HUDEP-2 (cell line): ENCODE measurements around the gene UMPS.

Source experiments
- DNase-seq, 76 experiments: peaks; one replicate each; lab custom pipeline; 2025; ENCODE audit not compliant: unreplicated experiment in 76 of 76; lab: John Stamatoyannopoulos, UW

Gene UMPS

DNA sequence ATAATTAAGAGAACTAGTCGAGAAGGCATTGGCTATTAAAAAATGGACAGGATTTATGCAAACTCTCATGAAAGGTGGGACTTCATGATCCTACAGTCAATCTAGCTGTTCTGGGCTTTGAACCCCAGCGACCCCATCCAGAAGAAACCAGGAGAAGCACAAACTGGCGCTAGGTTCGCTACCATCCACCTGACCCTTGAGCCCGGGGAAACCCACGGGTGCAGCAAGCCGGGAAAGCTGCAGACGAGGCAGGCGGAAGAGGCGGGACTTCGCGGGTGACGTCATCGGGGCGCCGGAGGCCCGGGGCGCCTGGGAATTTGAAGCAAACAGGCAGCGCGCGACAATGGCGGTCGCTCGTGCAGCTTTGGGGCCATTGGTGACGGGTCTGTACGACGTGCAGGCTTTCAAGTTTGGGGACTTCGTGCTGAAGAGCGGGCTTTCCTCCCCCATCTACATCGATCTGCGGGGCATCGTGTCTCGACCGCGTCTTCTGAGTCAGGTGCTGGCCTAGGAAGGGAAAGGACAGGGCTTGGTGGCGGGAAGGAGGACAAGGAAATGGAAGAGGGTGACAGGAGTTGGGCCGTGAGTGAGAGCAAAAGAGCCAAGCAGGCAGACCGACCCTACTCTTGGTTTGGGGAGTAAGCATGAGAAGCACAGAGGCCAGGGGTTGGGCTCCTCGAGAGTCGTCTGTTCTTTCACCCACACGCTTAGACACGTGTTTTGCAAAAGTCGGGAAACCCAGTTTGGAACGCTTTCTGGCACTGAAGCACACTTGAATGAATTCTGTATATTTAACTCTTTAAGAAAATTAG is at the start of gene UMPS:
Gene UMPS, plus strand, starts transcription at position 324 of the 812 bp plus-strand sequence. Its CDS starts 20 bp downstream, at position 344.
- peak in 75 of 76 experiments; percentile 24 to 89 (median 78) for DNase-seq

DNA sequence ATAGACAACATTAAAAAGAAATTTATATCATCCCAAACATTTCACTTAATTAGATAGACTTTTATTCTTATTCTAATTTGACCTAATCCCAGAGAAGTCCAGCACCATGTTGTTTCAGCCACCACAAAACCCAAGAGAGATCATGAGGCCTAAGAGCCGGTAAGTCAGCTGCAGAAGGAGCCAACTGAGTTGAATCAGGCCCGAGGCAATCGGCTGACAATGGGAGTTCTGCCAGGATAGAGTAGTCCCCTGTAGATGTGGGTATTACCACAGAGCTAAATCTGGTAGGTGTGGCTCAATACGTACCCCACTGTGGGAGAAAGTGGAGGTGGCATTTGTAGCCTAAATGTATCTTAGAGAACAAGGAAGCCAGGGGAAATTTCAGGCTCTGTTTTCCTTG is 49.7 kb upstream of the UMPS start:
- no peak for DNase-seq

DNA sequence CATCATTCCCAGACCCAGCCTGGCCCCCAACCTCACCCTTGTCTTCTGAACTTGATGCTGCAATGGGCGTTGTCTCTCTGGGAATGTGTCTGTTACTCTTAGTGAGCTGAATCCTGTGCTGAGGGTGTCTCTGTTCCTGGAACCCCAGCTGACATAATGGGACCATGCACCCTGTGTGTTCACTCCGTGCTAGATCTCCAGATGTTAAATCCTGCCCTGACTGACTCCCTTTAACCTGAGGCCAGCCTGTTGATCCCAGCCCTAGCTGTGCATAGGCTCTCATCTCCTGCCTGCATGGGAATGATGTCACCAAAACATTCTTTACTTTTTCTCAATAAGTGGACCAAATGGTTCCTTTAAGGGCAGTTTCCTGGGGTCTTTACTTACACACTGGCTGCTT is 48.0 kb upstream of the UMPS start:
- DNase-seq: no peak

DNA sequence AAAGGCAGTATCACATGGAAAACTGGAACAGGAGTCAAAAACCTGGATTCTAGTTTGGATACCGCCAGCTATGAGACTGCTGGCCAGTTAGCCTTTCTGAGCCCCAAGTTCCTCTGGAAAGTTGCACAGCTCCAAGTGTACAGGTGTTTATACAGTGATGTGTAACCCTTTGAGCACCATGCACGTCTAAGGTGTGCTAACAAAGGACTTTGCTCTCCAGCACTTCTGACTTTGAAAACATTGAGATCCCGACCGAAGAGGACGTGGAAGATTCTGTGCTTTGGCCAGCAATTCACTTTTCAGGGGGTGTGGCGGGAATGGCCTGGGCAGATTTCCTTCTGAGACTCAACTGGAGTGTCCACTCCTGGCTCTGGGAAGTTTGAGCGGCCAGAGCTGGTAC is 45.8 kb upstream of the UMPS start:
- no peak for DNase-seq

DNA sequence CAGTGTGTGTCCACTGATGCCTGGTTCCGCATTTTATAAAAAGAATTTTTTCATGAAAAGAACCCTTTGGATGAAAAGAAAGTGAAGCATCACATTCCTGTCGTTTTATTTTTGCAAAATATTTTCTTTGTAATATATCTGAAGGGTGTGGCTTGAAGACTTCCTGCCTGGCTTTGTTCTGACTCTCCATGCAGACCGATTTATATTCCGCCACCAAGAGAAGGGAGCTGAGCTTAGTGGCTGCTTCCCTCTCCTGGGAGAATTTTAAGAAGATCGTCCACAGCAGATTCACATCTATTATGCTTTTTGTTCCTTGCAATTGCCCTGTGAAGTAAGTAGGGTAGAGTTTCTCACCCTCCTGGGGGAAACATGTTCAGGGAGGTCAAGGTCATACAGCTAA is 45.2 kb upstream of the UMPS start:
- DNase-seq: no peak

DNA sequence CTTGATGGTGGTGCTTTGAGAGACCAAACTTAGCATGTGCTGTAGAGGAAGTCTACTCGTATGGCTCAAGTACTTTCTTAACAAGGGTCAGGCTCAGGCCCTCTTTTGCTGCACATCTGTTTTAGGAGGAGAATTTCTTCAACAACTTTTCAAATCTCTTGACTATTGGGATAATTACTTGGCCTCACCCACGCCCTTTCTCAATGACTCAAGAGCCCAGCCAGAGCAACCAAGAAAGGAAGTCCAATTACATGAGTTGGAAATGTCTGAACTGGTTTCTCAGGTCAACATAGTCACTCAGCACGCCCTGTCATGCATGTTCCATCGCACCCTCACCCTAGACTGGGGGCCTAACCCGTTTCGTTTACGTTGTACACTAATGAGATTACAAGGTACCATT is 44.8 kb upstream of the UMPS start:
- no peak for DNase-seq

DNA sequence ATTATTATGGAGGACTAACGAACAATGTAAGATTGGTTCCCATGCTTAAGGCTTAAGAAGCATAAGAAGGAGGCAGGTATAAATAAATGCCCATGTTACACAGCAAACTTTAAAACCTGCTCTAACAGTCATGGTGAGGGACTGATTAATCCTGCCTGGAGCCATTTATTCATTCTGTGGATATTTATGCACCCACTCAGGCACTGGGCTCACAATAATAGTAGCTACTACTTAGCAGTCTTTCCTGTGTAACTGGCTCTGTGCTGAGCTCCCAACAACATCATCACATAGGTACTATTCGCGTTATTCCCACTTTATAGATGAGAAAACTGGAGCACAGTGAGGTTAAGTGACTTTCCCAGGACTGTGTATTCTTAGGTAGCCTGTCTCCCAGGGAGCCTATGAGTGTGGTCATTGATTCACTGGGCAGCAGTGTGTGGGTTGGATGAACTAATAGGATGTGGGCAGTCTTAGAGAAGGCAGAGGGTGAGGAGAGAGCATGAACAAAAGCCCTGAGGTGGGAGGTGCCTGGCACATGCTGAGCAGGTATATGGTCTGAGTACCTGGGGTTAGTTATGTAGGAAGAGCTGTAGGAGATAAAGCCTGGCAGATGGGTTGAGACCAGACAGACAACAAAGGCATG is 44.1 kb upstream of the UMPS start:
- no peak for DNase-seq

DNA sequence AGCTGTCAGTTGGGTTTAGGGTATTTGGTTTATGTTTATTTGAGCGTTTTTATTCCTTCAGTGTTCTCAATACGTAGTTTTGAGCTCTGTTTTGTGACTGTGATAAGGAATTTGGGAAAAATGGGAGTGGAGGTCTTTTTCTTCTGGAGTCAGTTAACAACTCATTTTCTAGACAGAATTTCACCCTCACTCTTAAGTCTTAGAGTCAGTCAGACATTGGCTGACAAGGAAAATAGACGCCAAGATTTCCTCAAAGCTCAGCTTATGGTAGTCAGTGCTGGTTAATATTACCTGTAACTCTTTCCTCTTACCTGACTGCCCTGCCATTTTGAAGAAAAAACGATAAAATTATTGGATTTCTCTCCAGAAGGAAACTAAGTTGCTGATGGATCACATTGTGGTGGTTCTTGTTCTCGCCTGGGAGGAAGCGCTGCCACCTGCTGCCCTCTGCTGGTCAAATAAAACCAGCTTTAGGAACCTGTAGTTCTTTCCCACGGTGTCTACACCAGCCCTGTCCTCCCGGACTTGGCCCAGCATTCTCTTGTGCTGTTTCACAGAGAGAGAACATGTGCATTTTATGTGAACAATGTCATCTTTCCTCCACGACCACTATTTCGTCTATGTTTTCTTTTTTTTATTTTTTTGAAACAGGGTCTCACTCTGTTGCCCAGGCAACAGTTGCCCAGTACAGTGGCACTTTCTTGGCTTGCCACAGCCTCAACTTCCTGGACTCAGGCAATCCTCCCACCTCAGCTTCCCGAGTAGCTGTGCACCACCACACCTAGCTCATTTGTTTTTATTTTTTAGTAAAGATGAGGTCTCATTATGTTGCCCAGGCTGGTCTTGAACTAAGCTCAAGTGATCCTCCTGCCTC is 41.4 kb upstream of the UMPS start:
- peak in 61 of 76 experiments; percentile 5 to 76 (median 41) for DNase-seq

DNA sequence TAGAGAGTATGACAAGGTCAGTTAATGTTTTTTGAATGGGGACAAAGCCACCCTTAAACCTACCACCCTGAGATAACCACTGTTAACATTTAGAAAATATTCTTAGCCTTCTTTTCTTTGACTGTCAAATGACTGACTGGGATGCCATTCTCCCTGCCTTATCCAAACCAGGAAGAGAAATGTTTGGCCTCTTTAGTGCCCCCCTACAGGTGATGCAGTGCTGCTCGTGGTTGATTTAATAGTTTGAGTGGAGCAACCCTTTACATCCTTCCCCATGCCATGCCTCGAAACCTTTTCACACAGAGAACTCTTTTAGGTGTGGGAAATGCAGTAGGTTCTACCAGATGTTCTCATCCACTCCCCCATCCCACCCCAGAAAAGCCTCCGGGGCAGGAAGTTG is 38.7 kb upstream of the UMPS start:
- no peak for DNase-seq

DNA sequence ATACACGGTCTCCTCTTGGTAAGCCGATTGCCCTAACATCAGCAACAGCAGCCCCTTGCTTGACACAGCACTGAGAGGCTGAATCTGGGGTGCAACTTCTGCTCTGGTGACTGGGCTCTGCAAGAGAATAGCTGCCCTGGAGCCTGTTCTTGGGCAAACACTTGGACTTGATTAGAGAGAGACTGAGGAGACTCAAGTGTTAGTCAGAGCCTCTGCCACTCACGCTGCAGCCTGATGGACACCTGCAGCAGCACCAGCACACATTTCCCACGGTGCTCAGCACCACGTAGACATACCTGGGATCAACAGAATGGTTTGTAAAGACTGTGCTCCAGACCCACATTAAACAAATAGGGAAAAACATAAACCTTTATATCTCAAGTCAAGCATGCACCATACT is 35.8 kb upstream of the UMPS start:
- no peak for DNase-seq

DNA sequence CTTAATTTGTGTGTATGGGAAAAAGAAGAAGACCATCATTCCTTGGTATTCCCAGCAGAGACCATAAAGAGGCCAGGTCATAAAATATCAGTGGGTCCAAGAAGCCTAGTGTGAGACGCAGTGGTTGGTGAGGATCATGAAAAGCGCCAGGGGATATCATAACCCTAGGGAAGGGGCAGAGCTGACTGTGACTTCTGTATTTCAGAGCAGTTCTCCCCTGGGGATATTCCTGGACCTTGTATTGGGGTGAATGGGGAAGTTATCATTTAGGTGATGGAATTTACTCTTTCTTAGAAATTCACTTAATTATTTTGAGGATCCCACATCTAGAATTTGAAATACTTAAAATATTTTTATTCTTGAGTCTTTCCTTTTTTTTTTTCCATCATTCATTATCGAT is 34.9 kb upstream of the UMPS start:
- DNase-seq: no peak

DNA sequence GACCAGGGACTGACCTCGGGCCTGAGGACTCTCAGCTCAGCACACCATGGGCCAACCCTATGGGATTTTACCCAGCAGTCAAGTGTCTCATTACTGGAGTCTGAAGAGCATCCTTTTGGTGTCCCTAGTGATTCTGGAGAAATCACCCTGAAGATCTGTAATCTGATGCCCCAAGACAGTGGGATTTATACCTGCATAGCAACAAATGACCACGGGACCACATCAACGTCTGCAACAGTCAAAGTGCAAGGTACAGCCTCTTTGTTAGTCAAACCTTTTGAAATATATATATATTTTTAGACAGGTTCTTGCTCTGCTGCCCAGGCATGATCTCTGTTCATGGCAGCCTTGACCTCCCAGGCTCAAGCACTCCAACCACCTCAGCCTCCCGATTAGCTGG is 34.2 kb upstream of the UMPS start:
- DNase-seq: no peak

DNA sequence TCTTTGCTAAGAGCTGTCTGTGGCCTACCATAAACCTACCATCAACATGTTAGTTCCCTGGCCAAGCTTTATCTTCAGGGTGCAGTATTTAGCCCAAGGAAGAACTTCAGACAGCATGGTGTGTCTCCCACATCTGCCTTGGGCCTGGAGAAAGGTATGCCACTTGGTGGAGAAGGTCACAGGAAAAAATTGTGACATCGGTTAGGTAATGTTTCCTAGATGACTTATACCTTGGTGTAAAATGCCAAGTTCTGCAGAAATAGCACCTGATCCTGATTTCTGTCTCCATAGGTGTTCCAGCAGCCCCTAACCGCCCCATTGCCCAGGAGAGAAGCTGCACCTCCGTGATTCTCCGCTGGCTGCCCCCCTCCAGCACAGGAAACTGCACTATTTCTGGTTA is 33.0 kb upstream of the UMPS start:
- DNase-seq: no peak

DNA sequence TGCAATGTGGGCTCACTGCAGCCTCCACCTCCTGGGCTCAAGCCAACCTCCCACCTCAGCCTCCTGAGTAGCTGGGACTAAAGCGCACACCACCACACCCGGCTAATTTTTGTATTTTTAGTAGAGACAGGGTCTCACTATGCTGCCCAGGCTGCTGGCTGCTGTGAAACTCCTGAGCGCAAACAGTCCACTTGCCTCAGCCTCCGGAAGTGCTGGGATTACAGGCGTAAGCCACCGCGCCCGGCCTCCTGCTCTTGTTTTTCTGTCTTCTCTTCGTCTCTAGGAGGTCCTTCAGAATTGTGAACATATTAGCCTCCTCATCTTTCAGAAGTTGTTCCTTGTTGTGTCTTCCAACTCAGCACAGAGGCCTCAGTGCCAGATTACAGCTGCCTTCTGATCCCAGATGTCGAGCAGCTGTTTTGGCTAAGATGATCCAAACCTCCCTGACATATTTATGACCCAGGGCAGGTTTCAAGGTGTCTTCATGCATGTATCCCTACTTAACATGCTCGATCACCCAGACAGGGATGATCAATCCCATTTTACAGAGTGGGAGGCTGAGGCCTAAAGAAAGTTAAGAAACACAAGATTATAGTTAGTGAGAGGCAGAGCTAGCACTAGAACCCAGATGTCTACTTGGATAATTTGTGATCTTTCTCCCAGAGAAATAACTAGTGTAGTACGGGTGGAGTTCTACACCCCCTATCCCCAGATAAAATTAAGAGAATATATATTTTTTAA is 32.1 kb upstream of the UMPS start:
- DNase-seq: no peak

DNA sequence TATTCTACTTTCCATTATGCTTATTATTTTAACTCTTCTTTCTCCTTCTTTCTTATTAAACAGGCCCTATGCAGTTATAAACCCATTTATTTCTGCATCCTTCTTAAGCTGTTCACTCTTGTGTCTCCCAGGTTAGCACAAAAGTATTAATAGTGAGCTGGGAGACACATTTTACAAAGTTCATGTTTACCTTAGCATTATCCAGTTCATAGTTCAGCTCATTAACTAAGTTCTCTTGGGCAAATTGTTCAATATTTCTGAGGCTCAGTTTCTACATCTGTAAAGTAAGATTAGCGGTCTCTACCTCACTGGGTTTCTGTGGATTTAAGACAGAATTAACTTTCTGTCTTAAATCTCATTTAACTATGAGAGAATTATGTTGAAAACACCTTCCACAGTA is 31.2 kb upstream of the UMPS start:
- DNase-seq: no peak

DNA sequence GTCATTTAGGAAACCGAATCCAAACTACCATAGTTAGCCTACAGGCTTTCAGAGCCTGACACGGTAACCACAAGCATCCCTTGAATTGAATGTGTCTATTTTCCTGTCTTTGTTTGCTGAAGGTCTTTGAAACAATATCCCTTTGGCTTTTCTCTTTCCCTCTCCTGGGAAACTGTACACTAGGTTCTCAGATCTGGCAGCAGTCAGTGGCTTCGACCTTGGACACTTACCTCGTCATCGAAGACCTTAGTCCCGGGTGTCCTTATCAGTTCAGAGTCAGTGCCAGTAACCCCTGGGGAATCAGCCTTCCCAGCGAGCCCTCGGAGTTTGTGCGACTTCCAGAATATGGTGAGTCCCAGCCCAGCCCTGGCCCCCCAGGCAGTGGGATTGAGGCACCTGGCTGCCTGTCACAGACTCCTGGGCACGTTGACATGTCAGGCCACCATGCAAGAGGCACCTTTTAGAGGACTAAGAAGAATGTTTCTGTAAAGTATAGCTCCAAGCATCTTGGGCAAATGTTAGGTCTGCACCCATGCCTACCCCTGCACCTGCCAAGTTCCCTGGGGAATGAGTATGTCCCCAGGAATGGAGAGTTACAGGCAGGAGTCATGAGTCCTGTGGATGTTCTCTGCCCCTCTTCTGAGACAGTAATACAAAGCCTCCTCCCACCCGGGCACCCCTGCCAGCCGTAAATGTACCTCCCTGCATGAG is 30.4 kb upstream of the UMPS start:
- no peak for DNase-seq

DNA sequence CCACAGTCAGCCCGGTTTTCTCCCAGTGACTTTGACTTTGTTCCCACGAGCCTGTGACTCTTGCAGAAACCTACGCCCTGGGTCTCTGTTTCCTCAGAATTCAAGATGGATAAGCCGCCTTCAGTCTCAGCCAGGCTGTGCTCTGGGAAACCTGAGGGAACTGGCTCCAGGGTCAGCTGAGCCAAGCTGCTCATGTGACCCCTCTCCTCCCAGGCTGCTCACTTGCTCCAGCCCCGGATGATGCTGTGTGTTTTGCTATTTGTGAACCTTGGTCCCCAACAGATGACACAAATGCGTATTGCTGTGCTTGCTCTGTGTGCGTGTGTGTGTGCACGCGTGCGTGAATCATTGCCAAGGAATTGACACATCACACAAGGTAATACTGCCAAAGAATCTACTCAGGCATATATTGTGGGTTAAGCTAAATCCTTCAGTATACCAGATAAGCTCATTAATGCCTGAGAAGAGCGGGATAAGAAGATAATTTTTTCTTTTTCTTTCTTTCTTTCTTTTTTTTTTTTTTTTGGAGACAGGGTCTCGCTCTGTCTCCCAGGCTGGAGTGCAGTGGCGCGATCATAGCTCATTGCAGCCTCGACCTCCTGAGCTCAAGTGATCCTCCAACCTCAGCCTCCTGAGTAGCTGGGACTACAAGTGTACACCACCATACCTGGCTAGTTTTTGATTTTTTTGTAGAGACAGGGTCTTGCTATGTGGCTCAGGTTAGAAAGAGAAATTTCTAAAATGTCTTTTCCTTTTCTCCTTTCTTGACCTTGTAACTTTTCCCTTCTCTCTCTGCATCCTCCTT is 29.2 kb upstream of the UMPS start:
- DNase-seq: no peak

DNA sequence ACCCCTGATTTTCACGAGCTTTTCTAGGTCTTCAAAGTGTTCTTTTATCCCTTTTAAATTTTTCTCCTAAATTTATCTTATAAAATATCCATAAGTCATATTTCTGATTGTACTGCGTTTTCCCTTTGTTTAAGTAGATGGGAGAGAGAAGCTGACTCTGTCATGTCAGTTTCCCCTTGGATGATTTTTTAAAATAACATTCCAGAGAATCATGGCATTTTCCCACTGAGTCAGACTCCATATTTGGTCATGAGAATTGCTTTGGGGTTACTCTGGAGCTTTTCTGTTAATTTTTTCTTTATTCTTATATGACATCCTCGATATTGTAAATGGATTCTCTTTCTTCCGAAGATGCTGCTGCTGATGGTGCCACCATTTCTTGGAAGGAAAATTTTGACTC is 28.6 kb upstream of the UMPS start:
- no peak for DNase-seq

DNA sequence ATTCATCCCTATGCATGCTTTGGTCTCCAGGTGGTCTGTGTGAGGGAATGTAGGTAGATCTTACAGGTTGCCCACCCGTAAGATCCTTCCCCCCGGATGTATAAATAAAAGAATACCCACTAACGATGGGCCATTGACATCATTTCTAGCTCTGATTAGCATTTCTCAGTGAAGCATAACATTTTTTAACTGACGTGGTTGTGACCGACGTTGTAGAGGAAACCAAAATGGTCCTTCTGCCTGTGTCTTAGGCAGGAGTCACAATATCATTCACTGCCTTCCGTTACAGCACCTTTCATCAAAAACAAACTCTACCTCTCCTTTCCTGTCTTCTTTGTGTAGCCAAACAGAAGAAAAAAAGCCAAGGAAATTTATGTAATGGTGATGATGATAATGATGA is 27.3 kb upstream of the UMPS start:
- no peak for DNase-seq
